ENCODE measurements around the gene RSF1. TPM values are rescaled to one million over a fixed set of nuclear protein-coding genes. Genes with fewer than 3 reads are reported as not detected.

Gene RSF1
- total RNA-seq, 1 experiment from 2014 or later: 79.8 TPM

DNA sequence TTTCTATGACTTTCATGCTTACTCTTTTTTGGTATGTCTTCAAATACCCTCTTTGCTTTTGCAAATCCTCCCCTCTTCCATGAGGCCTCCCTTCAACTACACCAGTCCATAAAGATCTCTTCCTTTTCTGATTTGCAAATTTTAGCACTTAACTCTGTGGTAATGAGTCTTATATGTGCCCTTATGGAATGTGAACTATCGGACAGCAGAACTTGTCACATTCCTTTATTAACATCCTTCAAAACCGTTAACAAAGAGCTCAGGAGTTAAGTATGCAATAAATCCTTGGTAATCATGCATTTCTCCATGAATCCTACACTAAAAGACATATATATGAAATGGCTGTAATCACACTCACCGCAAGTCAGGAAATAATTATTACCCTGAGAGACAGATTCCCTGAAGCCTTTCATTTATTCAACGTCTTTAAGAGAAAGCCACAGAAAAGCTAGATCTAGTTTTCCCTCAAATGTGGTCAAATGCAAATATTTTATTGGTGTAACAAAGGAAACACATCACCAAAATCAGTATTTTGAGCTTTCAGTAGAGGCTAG lies 190.3 kb downstream of the RSF1 start:
- Mint-ChIP-seq H3K4me3 (no peak overlapping the region), H3K9me3 (no peaks in the 10 kb centered on the region), H3K27me3 (ENCODE audit: low read depth) (no peaks in the 10 kb centered on the region), H3K36me3 (peaks cover 28% of the 10 kb centered on the region), H3K4me1 (0 out of 2 replicates have a peak, but pooled peaks cover 3% of the 10 kb centered on the region), H3K27ac (peak overlapping the region; percentile 5; the same call in 1 of the 2 replicates)
- POLR2A ChIA-PET: no interaction called here
- no peak for DNase-seq (ENCODE audit: low spot score)
- ATAC-seq: no peak
- TF ChIP-seq, protein P1, sequence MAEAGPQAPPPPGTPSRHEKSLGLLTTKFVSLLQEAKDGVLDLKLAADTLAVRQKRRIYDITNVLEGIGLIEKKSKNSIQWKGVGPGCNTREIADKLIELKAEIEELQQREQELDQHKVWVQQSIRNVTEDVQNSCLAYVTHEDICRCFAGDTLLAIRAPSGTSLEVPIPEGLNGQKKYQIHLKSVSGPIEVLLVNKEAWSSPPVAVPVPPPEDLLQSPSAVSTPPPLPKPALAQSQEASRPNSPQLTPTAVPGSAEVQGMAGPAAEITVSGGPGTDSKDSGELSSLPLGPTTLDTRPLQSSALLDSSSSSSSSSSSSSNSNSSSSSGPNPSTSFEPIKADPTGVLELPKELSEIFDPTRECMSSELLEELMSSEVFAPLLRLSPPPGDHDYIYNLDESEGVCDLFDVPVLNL (CRISPR knock-in tag; IDR thresholded peaks at IDR 0.05; ENCODE audit: borderline replicate concordance, low read depth): no peak
- TF ChIP-seq HMGA2 (CRISPR knock-in tag; IDR thresholded peaks at IDR 0.05) (no peak), CREB1 (CRISPR knock-in tag; IDR thresholded peaks at IDR 0.05) (no peak), ZNF219 (CRISPR knock-in tag; IDR thresholded peaks at IDR 0.05; ENCODE audit: borderline replicate concordance) (no peak)
- TF ChIP-seq, protein P2, sequence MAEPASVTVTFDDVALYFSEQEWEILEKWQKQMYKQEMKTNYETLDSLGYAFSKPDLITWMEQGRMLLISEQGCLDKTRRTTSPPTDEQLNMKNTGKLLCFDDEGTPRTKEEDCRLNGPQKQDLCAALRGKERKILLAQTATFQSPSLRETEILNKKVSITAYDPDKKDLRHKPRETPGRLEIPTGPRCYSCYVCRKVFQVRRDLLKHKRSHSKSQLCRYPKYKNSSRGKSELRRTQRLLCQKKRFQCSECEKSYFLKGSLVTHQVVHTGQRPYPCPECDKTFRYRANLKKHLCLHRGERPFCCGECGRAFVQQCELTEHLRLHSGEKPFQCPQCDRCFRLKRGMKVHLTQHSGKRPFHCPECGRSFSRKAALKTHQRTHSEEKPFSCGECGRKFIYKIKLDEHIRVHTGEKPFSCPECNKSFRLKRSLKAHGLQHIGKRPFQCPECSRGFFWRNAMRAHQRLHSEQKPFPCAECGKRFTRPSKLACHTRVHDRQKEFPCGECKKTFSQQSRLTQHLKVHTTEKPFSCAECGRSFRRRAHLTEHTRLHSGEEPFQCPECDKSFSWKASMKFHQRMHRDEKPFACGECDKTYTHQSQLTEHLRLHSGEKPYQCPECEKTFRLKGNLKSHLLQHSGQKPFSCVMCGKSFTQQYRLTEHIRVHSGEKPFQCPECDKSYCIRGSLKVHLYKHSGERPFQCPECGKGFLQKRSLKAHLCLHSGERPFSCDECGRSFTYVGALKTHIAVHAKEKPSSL (CRISPR knock-in tag; conservative IDR thresholded peaks at IDR 0.05): no peak
- CTCF ChIA-PET: interaction anchor here (1.0 kb wide), 1 partner anchor 11 kb away, joined by 3 read pairs; no protein-coding TSS in a partner anchor

DNA sequence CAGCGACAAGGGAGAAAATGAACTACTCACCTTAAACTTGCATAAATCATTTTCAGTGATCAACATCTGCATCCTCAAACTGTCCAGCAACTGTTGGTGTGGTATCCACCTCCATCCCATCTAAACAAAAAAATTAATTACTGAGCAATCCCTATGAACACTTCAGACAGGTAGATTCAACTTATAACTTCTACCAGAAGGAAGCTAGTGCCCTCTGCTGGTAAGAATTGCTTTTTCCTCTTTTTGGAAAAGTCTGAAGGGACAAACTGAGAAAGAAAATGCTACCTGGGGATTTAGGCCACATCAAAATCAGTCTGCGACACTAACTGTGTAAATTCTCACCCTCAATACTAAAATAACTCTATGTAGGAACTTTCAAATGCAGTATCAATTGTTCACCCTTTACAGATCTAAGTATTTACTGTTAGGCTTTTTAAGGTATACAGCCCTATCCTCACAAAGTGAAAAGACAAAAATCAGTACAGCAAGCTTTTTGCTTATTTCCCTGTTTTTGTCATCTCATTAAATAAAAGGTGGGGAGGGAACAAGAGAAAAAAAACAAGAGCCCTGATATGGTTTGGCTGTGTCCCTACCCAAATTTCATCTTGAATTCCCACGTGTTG lies 200.8 kb downstream of the RSF1 start:
- ATAC-seq: no peak
- H3K27me3 Mint-ChIP-seq (ENCODE audit: low read depth): no peaks in the 10 kb centered on the region
- no peak overlapping the region for H3K4me3 Mint-ChIP-seq
- H3K4me1 Mint-ChIP-seq: no peaks in the 10 kb centered on the region
- no peak for DNase-seq (ENCODE audit: low spot score)
- CTCF ChIA-PET: interaction anchor here (0.6 to 1.6 kb wide), 15 partner anchors 8 to 754 kb away, joined by 3 to 10 read pairs (median 3); partner anchors contain the start of genes AQP11 and MYO7A
- no peak overlapping the region for H3K27ac Mint-ChIP-seq
- H3K36me3 Mint-ChIP-seq: peaks cover 73% of the 10 kb centered on the region
- TF ChIP-seq, protein P3, sequence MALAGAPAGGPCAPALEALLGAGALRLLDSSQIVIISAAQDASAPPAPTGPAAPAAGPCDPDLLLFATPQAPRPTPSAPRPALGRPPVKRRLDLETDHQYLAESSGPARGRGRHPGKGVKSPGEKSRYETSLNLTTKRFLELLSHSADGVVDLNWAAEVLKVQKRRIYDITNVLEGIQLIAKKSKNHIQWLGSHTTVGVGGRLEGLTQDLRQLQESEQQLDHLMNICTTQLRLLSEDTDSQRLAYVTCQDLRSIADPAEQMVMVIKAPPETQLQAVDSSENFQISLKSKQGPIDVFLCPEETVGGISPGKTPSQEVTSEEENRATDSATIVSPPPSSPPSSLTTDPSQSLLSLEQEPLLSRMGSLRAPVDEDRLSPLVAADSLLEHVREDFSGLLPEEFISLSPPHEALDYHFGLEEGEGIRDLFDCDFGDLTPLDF (CRISPR knock-in tag; IDR thresholded peaks at IDR 0.05): no peak
- TF ChIP-seq RELA (CRISPR knock-in tag; IDR thresholded peaks at IDR 0.05; ENCODE audit: borderline replicate concordance): no peak
- TF ChIP-seq ETV6 (CRISPR knock-in tag; IDR thresholded peaks at IDR 0.05): no peak
- TF ChIP-seq, protein P4, sequence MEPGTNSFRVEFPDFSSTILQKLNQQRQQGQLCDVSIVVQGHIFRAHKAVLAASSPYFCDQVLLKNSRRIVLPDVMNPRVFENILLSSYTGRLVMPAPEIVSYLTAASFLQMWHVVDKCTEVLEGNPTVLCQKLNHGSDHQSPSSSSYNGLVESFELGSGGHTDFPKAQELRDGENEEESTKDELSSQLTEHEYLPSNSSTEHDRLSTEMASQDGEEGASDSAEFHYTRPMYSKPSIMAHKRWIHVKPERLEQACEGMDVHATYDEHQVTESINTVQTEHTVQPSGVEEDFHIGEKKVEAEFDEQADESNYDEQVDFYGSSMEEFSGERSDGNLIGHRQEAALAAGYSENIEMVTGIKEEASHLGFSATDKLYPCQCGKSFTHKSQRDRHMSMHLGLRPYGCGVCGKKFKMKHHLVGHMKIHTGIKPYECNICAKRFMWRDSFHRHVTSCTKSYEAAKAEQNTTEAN (CRISPR knock-in tag; IDR thresholded peaks at IDR 0.05): no peak
- TF ChIP-seq KAT7 (CRISPR knock-in tag; IDR thresholded peaks at IDR 0.05; ENCODE audit: borderline replicate concordance): no peak
- no peak for TF ChIP-seq NFATC4 (CRISPR knock-in tag; IDR thresholded peaks at IDR 0.05)
- TF ChIP-seq, protein P5, sequence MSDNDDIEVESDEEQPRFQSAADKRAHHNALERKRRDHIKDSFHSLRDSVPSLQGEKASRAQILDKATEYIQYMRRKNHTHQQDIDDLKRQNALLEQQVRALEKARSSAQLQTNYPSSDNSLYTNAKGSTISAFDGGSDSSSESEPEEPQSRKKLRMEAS (CRISPR knock-in tag; IDR thresholded peaks at IDR 0.05): no peak
- TF ChIP-seq ZNF317 (CRISPR knock-in tag; IDR thresholded peaks at IDR 0.05; ENCODE audit: borderline replicate concordance, low read depth): no peak
- TF ChIP-seq ZNF423 (CRISPR knock-in tag; IDR thresholded peaks at IDR 0.05): no peak
- no peak for TF ChIP-seq ZNF671 (CRISPR knock-in tag; IDR thresholded peaks at IDR 0.05)
- TF ChIP-seq ESRRA (CRISPR knock-in tag; IDR thresholded peaks at IDR 0.05; ENCODE audit: borderline replicate concordance): no peak
- TF ChIP-seq, protein P6, sequence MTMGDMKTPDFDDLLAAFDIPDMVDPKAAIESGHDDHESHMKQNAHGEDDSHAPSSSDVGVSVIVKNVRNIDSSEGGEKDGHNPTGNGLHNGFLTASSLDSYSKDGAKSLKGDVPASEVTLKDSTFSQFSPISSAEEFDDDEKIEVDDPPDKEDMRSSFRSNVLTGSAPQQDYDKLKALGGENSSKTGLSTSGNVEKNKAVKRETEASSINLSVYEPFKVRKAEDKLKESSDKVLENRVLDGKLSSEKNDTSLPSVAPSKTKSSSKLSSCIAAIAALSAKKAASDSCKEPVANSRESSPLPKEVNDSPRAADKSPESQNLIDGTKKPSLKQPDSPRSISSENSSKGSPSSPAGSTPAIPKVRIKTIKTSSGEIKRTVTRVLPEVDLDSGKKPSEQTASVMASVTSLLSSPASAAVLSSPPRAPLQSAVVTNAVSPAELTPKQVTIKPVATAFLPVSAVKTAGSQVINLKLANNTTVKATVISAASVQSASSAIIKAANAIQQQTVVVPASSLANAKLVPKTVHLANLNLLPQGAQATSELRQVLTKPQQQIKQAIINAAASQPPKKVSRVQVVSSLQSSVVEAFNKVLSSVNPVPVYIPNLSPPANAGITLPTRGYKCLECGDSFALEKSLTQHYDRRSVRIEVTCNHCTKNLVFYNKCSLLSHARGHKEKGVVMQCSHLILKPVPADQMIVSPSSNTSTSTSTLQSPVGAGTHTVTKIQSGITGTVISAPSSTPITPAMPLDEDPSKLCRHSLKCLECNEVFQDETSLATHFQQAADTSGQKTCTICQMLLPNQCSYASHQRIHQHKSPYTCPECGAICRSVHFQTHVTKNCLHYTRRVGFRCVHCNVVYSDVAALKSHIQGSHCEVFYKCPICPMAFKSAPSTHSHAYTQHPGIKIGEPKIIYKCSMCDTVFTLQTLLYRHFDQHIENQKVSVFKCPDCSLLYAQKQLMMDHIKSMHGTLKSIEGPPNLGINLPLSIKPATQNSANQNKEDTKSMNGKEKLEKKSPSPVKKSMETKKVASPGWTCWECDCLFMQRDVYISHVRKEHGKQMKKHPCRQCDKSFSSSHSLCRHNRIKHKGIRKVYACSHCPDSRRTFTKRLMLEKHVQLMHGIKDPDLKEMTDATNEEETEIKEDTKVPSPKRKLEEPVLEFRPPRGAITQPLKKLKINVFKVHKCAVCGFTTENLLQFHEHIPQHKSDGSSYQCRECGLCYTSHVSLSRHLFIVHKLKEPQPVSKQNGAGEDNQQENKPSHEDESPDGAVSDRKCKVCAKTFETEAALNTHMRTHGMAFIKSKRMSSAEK (CRISPR knock-in tag; IDR thresholded peaks at IDR 0.05; ENCODE audit: borderline replicate concordance): no peak
- no peak for TF ChIP-seq JUN (CRISPR knock-in tag; IDR thresholded peaks at IDR 0.05)
- TF ChIP-seq, protein P7, sequence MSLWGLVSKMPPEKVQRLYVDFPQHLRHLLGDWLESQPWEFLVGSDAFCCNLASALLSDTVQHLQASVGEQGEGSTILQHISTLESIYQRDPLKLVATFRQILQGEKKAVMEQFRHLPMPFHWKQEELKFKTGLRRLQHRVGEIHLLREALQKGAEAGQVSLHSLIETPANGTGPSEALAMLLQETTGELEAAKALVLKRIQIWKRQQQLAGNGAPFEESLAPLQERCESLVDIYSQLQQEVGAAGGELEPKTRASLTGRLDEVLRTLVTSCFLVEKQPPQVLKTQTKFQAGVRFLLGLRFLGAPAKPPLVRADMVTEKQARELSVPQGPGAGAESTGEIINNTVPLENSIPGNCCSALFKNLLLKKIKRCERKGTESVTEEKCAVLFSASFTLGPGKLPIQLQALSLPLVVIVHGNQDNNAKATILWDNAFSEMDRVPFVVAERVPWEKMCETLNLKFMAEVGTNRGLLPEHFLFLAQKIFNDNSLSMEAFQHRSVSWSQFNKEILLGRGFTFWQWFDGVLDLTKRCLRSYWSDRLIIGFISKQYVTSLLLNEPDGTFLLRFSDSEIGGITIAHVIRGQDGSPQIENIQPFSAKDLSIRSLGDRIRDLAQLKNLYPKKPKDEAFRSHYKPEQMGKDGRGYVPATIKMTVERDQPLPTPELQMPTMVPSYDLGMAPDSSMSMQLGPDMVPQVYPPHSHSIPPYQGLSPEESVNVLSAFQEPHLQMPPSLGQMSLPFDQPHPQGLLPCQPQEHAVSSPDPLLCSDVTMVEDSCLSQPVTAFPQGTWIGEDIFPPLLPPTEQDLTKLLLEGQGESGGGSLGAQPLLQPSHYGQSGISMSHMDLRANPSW (CRISPR knock-in tag; conservative IDR thresholded peaks at IDR 0.05; ENCODE audit: low read depth): no peak
- TF ChIP-seq, protein P8, sequence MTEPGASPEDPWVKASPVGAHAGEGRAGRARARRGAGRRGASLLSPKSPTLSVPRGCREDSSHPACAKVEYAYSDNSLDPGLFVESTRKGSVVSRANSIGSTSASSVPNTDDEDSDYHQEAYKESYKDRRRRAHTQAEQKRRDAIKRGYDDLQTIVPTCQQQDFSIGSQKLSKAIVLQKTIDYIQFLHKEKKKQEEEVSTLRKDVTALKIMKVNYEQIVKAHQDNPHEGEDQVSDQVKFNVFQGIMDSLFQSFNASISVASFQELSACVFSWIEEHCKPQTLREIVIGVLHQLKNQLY (CRISPR knock-in tag; IDR thresholded peaks at IDR 0.05): no peak
- POLR2A ChIA-PET: no interaction called here
- H3K9me3 Mint-ChIP-seq: no peaks in the 10 kb centered on the region

All from WTC11 (cell line).